Measurements from ENCODE around the gene GRHL1.
"Not testable (repeated sequence)": the region's sequence is repeated elsewhere in the genome, so short reads cannot be mapped to it uniquely, and the experiment has no call there.

Gene GRHL1

DNA sequence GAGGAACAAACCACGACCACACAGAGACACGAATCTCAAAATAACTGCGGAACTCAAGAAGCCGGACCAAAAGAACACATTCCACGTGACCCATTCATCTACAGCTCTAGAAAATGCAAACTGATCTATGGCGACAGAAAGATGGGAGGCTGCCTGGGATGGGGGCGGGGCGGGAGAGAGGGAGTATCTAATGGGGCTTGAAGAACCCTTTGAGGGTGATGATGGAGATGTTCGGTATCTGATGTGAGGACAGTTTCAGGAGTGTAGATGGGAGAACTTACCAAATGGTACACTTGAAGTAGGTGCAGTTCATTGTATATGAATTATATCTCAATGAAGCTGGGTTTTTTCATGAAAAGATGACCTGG lies 57.3 kb downstream of the GRHL1 start:
- Histone ChIP-seq H2AFZ (ENCODE audit: low read depth, low read length, severe bottlenecking) (no peak overlapping the region), H3K4me3 (ENCODE audit: insufficient read depth, low read length, poor library complexity, severe bottlenecking) (no peak overlapping the region), H3K27ac (ENCODE audit: low read depth, low read length) (no peak overlapping the region), H3K36me3 (ENCODE audit: low read length) (no peaks in the 10 kb centered on the region), H4K20me1 (ENCODE audit: low read depth, low read length) (no peaks in the 10 kb centered on the region), H3K27me3 (ENCODE audit: low read length) (no peaks in the 10 kb centered on the region), H3K9me2 (replicated peaks; ENCODE audit: insufficient read depth, low read length) (no peaks in the 10 kb centered on the region), H3K4me2 (ENCODE audit: low read depth, low read length, poor library complexity, severe bottlenecking) (no peak overlapping the region), H3F3A (ENCODE audit: insufficient read depth) (no peaks in the 10 kb centered on the region), H3K79me2 (ENCODE audit: insufficient read depth, low read length) (no peaks in the 10 kb centered on the region), H3K9me3 (ENCODE audit: insufficient read depth, low read length) (no peaks in the 10 kb centered on the region), H3K9ac (ENCODE audit: low read length) (no peak overlapping the region)
- TF ChIP-seq, protein P1, sequence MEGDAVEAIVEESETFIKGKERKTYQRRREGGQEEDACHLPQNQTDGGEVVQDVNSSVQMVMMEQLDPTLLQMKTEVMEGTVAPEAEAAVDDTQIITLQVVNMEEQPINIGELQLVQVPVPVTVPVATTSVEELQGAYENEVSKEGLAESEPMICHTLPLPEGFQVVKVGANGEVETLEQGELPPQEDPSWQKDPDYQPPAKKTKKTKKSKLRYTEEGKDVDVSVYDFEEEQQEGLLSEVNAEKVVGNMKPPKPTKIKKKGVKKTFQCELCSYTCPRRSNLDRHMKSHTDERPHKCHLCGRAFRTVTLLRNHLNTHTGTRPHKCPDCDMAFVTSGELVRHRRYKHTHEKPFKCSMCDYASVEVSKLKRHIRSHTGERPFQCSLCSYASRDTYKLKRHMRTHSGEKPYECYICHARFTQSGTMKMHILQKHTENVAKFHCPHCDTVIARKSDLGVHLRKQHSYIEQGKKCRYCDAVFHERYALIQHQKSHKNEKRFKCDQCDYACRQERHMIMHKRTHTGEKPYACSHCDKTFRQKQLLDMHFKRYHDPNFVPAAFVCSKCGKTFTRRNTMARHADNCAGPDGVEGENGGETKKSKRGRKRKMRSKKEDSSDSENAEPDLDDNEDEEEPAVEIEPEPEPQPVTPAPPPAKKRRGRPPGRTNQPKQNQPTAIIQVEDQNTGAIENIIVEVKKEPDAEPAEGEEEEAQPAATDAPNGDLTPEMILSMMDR (IDR thresholded peaks at IDR 0.05; ENCODE audit: insufficient read depth, low read length, poor library complexity, severe bottlenecking): no peak
- TF ChIP-seq EZH2phosphoT487 (conservative IDR thresholded peaks at IDR 0.05; ENCODE audit: low read length): no peak

GRCh38 chr2:10009271-10009810 lies 57.8 kb downstream of the GRHL1 start:
- H3K9ac ChIP-seq (ENCODE audit: low read length): no peak overlapping the region
- no peaks in the 10 kb centered on the region for H3F3A ChIP-seq (ENCODE audit: insufficient read depth)
- H2AFZ ChIP-seq (ENCODE audit: low read depth, low read length, severe bottlenecking): no peak overlapping the region
- H3K4me2 ChIP-seq (ENCODE audit: low read depth, low read length, poor library complexity, severe bottlenecking): no peak overlapping the region
- H3K79me2 ChIP-seq (ENCODE audit: insufficient read depth, low read length): no peaks in the 10 kb centered on the region
- H3K4me3 ChIP-seq (ENCODE audit: insufficient read depth, low read length, poor library complexity, severe bottlenecking): no peak overlapping the region
- H3K27ac ChIP-seq (ENCODE audit: low read depth, low read length): no peak overlapping the region
- no peaks in the 10 kb centered on the region for H4K20me1 ChIP-seq (ENCODE audit: low read depth, low read length)
- no peaks in the 10 kb centered on the region for H3K9me3 ChIP-seq (ENCODE audit: insufficient read depth, low read length)
- no peaks in the 10 kb centered on the region for H3K36me3 ChIP-seq (ENCODE audit: low read length)
- no peaks in the 10 kb centered on the region for H3K27me3 ChIP-seq (ENCODE audit: low read length)
- no peak for TF ChIP-seq EZH2phosphoT487 (conservative IDR thresholded peaks at IDR 0.05; ENCODE audit: low read length)
- TF ChIP-seq, protein P1 (IDR thresholded peaks at IDR 0.05; ENCODE audit: insufficient read depth, low read length, poor library complexity, severe bottlenecking): no peak
- H3K9me2 ChIP-seq (replicated peaks; ENCODE audit: insufficient read depth, low read length): no peaks in the 10 kb centered on the region

GRCh38 chr2:10009811-10010781 lies 58.6 kb downstream of the GRHL1 start:
- Histone ChIP-seq H3K9me2 (replicated peaks; ENCODE audit: insufficient read depth, low read length) (no peaks in the 10 kb centered on the region), H3K4me2 (ENCODE audit: low read depth, low read length, poor library complexity, severe bottlenecking) (no peak overlapping the region), H3K9me3 (ENCODE audit: insufficient read depth, low read length) (no peaks in the 10 kb centered on the region), H4K20me1 (ENCODE audit: low read depth, low read length) (no peaks in the 10 kb centered on the region), H3K27ac (ENCODE audit: low read depth, low read length) (no peak overlapping the region), H3F3A (ENCODE audit: insufficient read depth) (no peaks in the 10 kb centered on the region), H3K79me2 (ENCODE audit: insufficient read depth, low read length) (no peaks in the 10 kb centered on the region), H3K27me3 (ENCODE audit: low read length) (no peaks in the 10 kb centered on the region), H3K36me3 (ENCODE audit: low read length) (no peaks in the 10 kb centered on the region), H3K9ac (ENCODE audit: low read length) (no peak overlapping the region), H2AFZ (ENCODE audit: low read depth, low read length, severe bottlenecking) (no peak overlapping the region), H3K4me3 (ENCODE audit: insufficient read depth, low read length, poor library complexity, severe bottlenecking) (no peak overlapping the region)
- TF ChIP-seq, protein P1 (IDR thresholded peaks at IDR 0.05; ENCODE audit: insufficient read depth, low read length, poor library complexity, severe bottlenecking): no peak
- no peak for TF ChIP-seq EZH2phosphoT487 (conservative IDR thresholded peaks at IDR 0.05; ENCODE audit: low read length)

DNA sequence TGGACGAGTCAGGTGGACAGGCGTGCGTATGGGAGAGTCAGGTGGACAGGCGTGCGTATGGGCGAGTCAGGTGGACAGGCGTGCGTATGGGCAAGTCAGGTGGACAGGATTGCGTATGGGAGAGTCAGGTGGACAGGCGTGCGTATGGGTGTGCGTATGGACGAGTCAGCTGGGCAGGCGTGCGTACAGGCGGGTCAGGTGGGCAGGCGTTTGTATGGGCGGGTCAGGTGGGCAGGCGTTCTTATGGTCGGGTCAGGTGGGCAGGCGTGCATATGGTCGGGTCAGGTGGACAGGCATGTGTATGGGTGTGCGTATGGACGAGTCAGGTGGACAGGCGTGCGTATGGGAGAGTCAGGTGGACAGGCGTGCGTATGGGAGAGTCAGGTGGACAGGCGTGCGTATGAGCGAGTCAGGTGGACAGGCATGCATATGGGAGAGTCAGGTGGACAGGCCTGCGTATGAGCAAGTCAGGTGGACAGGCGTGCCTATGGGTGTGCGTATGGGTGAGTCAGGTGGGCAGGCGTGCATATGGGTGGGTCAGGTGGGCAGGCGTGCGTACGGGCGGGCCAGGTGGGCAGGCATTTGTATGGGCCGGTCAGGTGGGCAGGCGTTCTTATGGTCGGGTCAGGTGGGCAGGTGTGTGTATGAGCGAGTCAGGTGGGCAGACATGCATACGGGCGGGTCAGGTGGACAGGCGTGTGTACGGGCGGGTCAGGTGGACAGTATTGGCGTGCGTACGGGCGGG lies 59.5 kb downstream of the GRHL1 start:
- H3K79me2 ChIP-seq (ENCODE audit: insufficient read depth, low read length); H3K27ac ChIP-seq (ENCODE audit: low read depth, low read length); H3K9ac ChIP-seq (ENCODE audit: low read length); H2AFZ ChIP-seq (ENCODE audit: low read depth, low read length, severe bottlenecking); H3K36me3 ChIP-seq (ENCODE audit: low read length); H4K20me1 ChIP-seq (ENCODE audit: low read depth, low read length); H3K4me3 ChIP-seq (ENCODE audit: insufficient read depth, low read length, poor library complexity, severe bottlenecking); H3K9me2 ChIP-seq (replicated peaks; ENCODE audit: insufficient read depth, low read length); H3K9me3 ChIP-seq (ENCODE audit: insufficient read depth, low read length); H3K27me3 ChIP-seq (ENCODE audit: low read length); H3F3A ChIP-seq (ENCODE audit: insufficient read depth); H3K4me2 ChIP-seq (ENCODE audit: low read depth, low read length, poor library complexity, severe bottlenecking): not testable (repeated sequence)

GRCh38 chr2:10011606-10012325 lies 60.3 kb downstream of the GRHL1 start:
- H3K4me2 ChIP-seq (ENCODE audit: low read depth, low read length, poor library complexity, severe bottlenecking): not testable (repeated sequence)

More at GRCh38 chr2:10011606-10012325, 60.3 kb downstream of the GRHL1 start:
- H3K79me2 ChIP-seq (ENCODE audit: insufficient read depth, low read length); H3K9me3 ChIP-seq (ENCODE audit: insufficient read depth, low read length); H3K9me2 ChIP-seq (replicated peaks; ENCODE audit: insufficient read depth, low read length); H3K27me3 ChIP-seq (ENCODE audit: low read length); H3F3A ChIP-seq (ENCODE audit: insufficient read depth); H3K36me3 ChIP-seq (ENCODE audit: low read length); H3K9ac ChIP-seq (ENCODE audit: low read length); H2AFZ ChIP-seq (ENCODE audit: low read depth, low read length, severe bottlenecking); H3K27ac ChIP-seq (ENCODE audit: low read depth, low read length); H3K4me3 ChIP-seq (ENCODE audit: insufficient read depth, low read length, poor library complexity, severe bottlenecking); H4K20me1 ChIP-seq (ENCODE audit: low read depth, low read length): not testable (repeated sequence)

Data from SU-DHL-6 (cell line).